Measurements from ENCODE around the gene CCDC91.

The CCDC91 gene

GRCh38 chr12:28550757-28551704, 360.8 kb downstream of the CCDC91 start:
- DNase-seq = no peak

GRCh38 chr12:28552251-28552970, 362.2 kb downstream of the CCDC91 start:
- DNase-seq = no peak

GRCh38 chr12:28555748-28556147, 365.5 kb downstream of the CCDC91 start:
- DNase-seq = no peak

- no peak for DNase-seq
These were observed 368.0 kb downstream of the CCDC91 start for GRCh38 chr12:28558250-28558649.

- no peak for DNase-seq
These were observed 373.0 kb downstream of the CCDC91 start for GRCh38 chr12:28563286-28563685.

- no peak for DNase-seq
These were observed 373.7 kb downstream of the CCDC91 start for GRCh38 chr12:28563936-28564335.

- DNase-seq = no peak
These were observed 377.9 kb downstream of the CCDC91 start for GRCh38 chr12:28568118-28568517.

- no peak for DNase-seq
These were observed 378.4 kb downstream of the CCDC91 start for GRCh38 chr12:28568704-28569103.

- DNase-seq = no peak
These were observed 379.6 kb downstream of the CCDC91 start for GRCh38 chr12:28569698-28570411.

- DNase-seq = no peak
These were observed 380.6 kb downstream of the CCDC91 start for GRCh38 chr12:28570811-28571210.

- no peak for DNase-seq
These were observed 384.7 kb downstream of the CCDC91 start for GRCh38 chr12:28574746-28575592.

- no peak for DNase-seq
These were observed 385.4 kb downstream of the CCDC91 start for GRCh38 chr12:28575593-28576205.

GRCh38 chr12:28578361-28578760, 388.1 kb downstream of the CCDC91 start:
- DNase-seq = no peak

- no peak for DNase-seq
These were observed 388.6 kb downstream of the CCDC91 start for GRCh38 chr12:28578833-28579252.

- no peak for DNase-seq
These were observed 392.6 kb downstream of the CCDC91 start for GRCh38 chr12:28582672-28583376.

- no peak for DNase-seq
These were observed 393.5 kb downstream of the CCDC91 start for GRCh38 chr12:28583701-28584261.

GRCh38 chr12:28585146-28585545, 394.9 kb downstream of the CCDC91 start:
- DNase-seq = no peak

- no peak for DNase-seq
These were observed 396.2 kb downstream of the CCDC91 start for GRCh38 chr12:28586481-28586880.

- DNase-seq = no peak
These were observed 401.6 kb downstream of the CCDC91 start for GRCh38 chr12:28591831-28592230.

Data from NCI-H1436 (cell line).